ELR (cell line): ENCODE data around the gene SDK1.

Source experiments
- DNase-seq: peaks from one replicate; pipeline ENCODE4 v3.0.0-alpha.2; 2015; ENCODE audit warnings: low read depth

The SDK1 gene

GRCh38 chr7:3992841-3993240 is 691.8 kb downstream of the SDK1 start:
- no peak for DNase-seq

GRCh38 chr7:3994764-3995163 is 693.7 kb downstream of the SDK1 start:
- no peak for DNase-seq

- DNase-seq, result no peak
These were observed 694.1 kb downstream of the SDK1 start for GRCh38 chr7:3995187-3995586.

- no peak for DNase-seq
These were observed 697.0 kb downstream of the SDK1 start for GRCh38 chr7:3998060-3998459.

GRCh38 chr7:4000139-4000538 is 699.1 kb downstream of the SDK1 start:
- DNase-seq, result no peak

GRCh38 chr7:4000934-4001333 is 699.9 kb downstream of the SDK1 start:
- DNase-seq, result no peak

GRCh38 chr7:4001742-4002141 is 700.7 kb downstream of the SDK1 start:
- DNase-seq, result no peak

- no peak for DNase-seq
These were observed 702.5 kb downstream of the SDK1 start for GRCh38 chr7:4003503-4003902.

- no peak for DNase-seq
These were observed 705.6 kb downstream of the SDK1 start for GRCh38 chr7:4006687-4007086.

GRCh38 chr7:4009211-4010060 is 708.4 kb downstream of the SDK1 start:
- no peak for DNase-seq

- DNase-seq, result no peak
These were observed 709.1 kb downstream of the SDK1 start for GRCh38 chr7:4010061-4010605.

GRCh38 chr7:4010923-4011656 is 710.0 kb downstream of the SDK1 start:
- no peak for DNase-seq

- no peak for DNase-seq
These were observed 712.7 kb downstream of the SDK1 start for GRCh38 chr7:4013793-4014192.

- DNase-seq, result no peak
These were observed 713.4 kb downstream of the SDK1 start for GRCh38 chr7:4014346-4015050.

- DNase-seq, result no peak
These were observed 714.3 kb downstream of the SDK1 start for GRCh38 chr7:4015371-4015770.

GRCh38 chr7:4015996-4016395 is 714.9 kb downstream of the SDK1 start:
- DNase-seq, result no peak

- no peak for DNase-seq
These were observed 716.0 kb downstream of the SDK1 start for GRCh38 chr7:4017081-4017480.

- no peak for DNase-seq
These were observed 716.7 kb downstream of the SDK1 start for GRCh38 chr7:4017785-4018184.

- DNase-seq, result no peak
These were observed 717.7 kb downstream of the SDK1 start for GRCh38 chr7:4018601-4019316.

- DNase-seq, result no peak
These were observed 719.0 kb downstream of the SDK1 start for GRCh38 chr7:4020086-4020485.

GRCh38 chr7:4021413-4021812 is 720.4 kb downstream of the SDK1 start:
- DNase-seq, result no peak

GRCh38 chr7:4022265-4022664 is 721.2 kb downstream of the SDK1 start:
- DNase-seq, result no peak
